HepG2 (cell line): Measurements from ENCODE around the gene RAB15. TPM values are rescaled to one million over a fixed set of nuclear protein-coding genes. Genes with fewer than 3 reads are reported as not detected.

Experiments used
- ATAC-seq: fragments of 200-7000 bp; cut with Tn5 transposase; 3 replicates; pipeline ENCODE4 v1.9.1; 2020; ENCODE audit warnings: mild to moderate bottlenecking, moderate library complexity
- BruUV-seq: library from RNA; stranded (reverse); fragments of 400-500 nt; replicated peaks from 2 replicates; lab custom pipeline; 2021; lab: Mats Ljungman, UMichigan
- CTCF ChIA-PET: fragments of 300-600 bp; formaldehyde crosslinking; extraction: SDS; loops from one replicate; lab custom pipeline; 2021; ENCODE audit warnings: low total read pairs, inconsistent platforms, low intra/inter-chr PET ratio; lab: Yijun Ruan, JAX
- POLR2A ChIA-PET: fragments of 350-600 bp; sonication (Branson Sonifier 250); formaldehyde crosslinking; loops from one replicate; lab custom pipeline; 2020; ENCODE audit warnings: antibody characterized with exemption, inconsistent platforms; lab: Yijun Ruan, JAX
- DNase-seq: peaks from one replicate; pipeline ENCODE4 v3.0.0-alpha.2; 2015; ENCODE audit warnings: low spot score
- FAIRE-seq: peaks from 3 replicates; lab custom pipeline; 2011; peaks lifted over from hg19 to GRCh38; lab: Jason Lieb, UNC
- H2AFZ ChIP-seq: one replicate; pipeline ENCODE4 v1.6.1; 2011; ENCODE audit warnings: low read length, inconsistent platforms
- H3K27ac ChIP-seq: fragments of 300-600 bp; 3 replicates; pipeline ENCODE4 v1.8.0; 2011; ENCODE audit warnings: mixed run types, mild to moderate bottlenecking, mixed read lengths, low read length, inconsistent platforms; ENCODE audit not compliant: insufficient read depth; ENCODE audit errors: extremely low read length
- H3K27me3 ChIP-seq, 2 experiments: fragments of 200-600 bp in 1 of 2; 2 replicates in 1 of 2; 3 replicates in 1 of 2; pipeline versions ENCODE4 v1.6.0 to v1.8.0; 2011; ENCODE audit warnings: low read length in 2 of 2, mild to moderate bottlenecking in 2 of 2, moderate library complexity in 2 of 2, inconsistent platforms in 1 of 2; ENCODE audit not compliant: insufficient read depth in 2 of 2, control insufficient read depth in 1 of 2
- H3K36me3 ChIP-seq, 2 experiments: fragments of 200-600 bp in 1 of 2; replicated peaks in 1 of 2; 2 replicates in 1 of 2; 3 replicates in 1 of 2; pipeline versions ENCODE4 v1.5.1 to v1.8.0; 2011; ENCODE audit warnings: low read length in 2 of 2, inconsistent platforms in 1 of 2; ENCODE audit not compliant: insufficient read depth in 2 of 2, control insufficient read depth in 1 of 2
- H3K4me1 ChIP-seq: 2 replicates; pipeline ENCODE4 v1.5.1; 2012; ENCODE audit warnings: low read length, inconsistent platforms; ENCODE audit not compliant: insufficient read depth
- H3K4me2 ChIP-seq: 2 replicates; pipeline ENCODE4 v1.6.0; 2011; ENCODE audit warnings: low read depth, low read length, inconsistent platforms
- H3K4me3 ChIP-seq, 3 experiments: fragments of 200-600 bp in 1 of 3; sonication (generic), shearing (Covaris generic) in 1 of 3; replicated peaks in 1 of 3; 2 replicates each; pipeline ENCODE4 v1.5.1; 2011 to 2016; ENCODE audit warnings: low read length in 3 of 3, inconsistent platforms in 2 of 3, low read depth in 2 of 3, mild to moderate bottlenecking in 2 of 3, control low read depth in 1 of 3, mixed read lengths in 1 of 3; ENCODE audit not compliant: insufficient read depth in 1 of 3
- H3K79me2 ChIP-seq: one replicate; pipeline ENCODE4 v1.6.1; 2011; ENCODE audit warnings: low read length, inconsistent platforms; ENCODE audit not compliant: insufficient read depth
- H3K9ac ChIP-seq: 2 replicates; pipeline ENCODE4 v1.6.0; 2011; ENCODE audit warnings: mild to moderate bottlenecking, low read depth, low read length, inconsistent platforms; ENCODE audit not compliant: insufficient read depth
- H3K9me3 ChIP-seq: 2 replicates; pipeline ENCODE4 v1.5.1; 2012; ENCODE audit warnings: mild to moderate bottlenecking, low read length
- H4K20me1 ChIP-seq: 2 replicates; pipeline ENCODE4 v1.6.0; 2011; ENCODE audit warnings: inconsistent platforms, mild to moderate bottlenecking, low read length, moderate library complexity; ENCODE audit not compliant: insufficient read depth
- GMEB1 ChIP-seq: sonication (generic); formaldehyde crosslinking; IDR thresholded peaks from 2 replicates; pipeline ENCODE4 v1.5.1; 2020; ENCODE audit warnings: missing genetic modification reagents, mild to moderate bottlenecking, borderline replicate concordance
- GPN1 ChIP-seq: sonication (generic); formaldehyde crosslinking; IDR thresholded peaks from 2 replicates; pipeline ENCODE4 v1.5.1; 2020; ENCODE audit warnings: missing genetic modification reagents, borderline replicate concordance
- IRF9 ChIP-seq: sonication (generic); formaldehyde crosslinking; IDR thresholded peaks from 2 replicates; pipeline ENCODE4 v1.8.0; 2022; ENCODE audit warnings: missing genetic modification reagents, mild to moderate bottlenecking, borderline replicate concordance
- MLX ChIP-seq: IDR thresholded peaks from 2 replicates; pipeline ENCODE4 v1.6.1; 2016
- POLR2G ChIP-seq: fragments of 200-400 bp; formaldehyde crosslinking; IDR thresholded peaks from 2 replicates; pipeline ENCODE4 v1.6.1; 2018; ENCODE audit warnings: mild to moderate bottlenecking, low read depth, low read length, moderate library complexity
- RBFOX2 ChIP-seq: fragments of 200-400 bp; formaldehyde crosslinking; IDR thresholded peaks from 2 replicates; pipeline ENCODE4 v1.6.1; 2017; ENCODE audit warnings: low read depth, mild to moderate bottlenecking, low read length
- RBM22 ChIP-seq: fragments of 200-400 bp; formaldehyde crosslinking; optimal IDR thresholded peaks from 2 replicates; pipeline ENCODE3; 2017; ENCODE audit warnings: mild to moderate bottlenecking, low read length, moderate library complexity
- REPIN1 ChIP-seq: sonication (generic); formaldehyde crosslinking; IDR thresholded peaks from 2 replicates; pipeline ENCODE4 v1.8.0; 2022; ENCODE audit warnings: missing genetic modification reagents, low read depth, mild to moderate bottlenecking, borderline replicate concordance
- SAP130 ChIP-seq: IDR thresholded peaks from 2 replicates; pipeline ENCODE4 v1.6.1; 2016; ENCODE audit warnings: low read depth
- TFDP1 ChIP-seq: IDR thresholded peaks from 2 replicates; pipeline ENCODE4 v1.6.1; 2016; ENCODE audit warnings: missing compliant biosample characterization, missing genetic modification reagents, borderline replicate concordance
- ZC3H4 ChIP-seq: sonication (generic); formaldehyde crosslinking; IDR thresholded peaks from 2 replicates; pipeline ENCODE4 v1.4.0; 2020; ENCODE audit warnings: missing genetic modification reagents, borderline replicate concordance
- ZNF317 ChIP-seq: sonication (generic); formaldehyde crosslinking; IDR thresholded peaks from 2 replicates; pipeline ENCODE4 v1.5.0; 2020; ENCODE audit warnings: mild to moderate bottlenecking, missing genetic modification reagents
- ZNF510 ChIP-seq: sonication (generic); formaldehyde crosslinking; IDR thresholded peaks from 2 replicates; pipeline ENCODE4 v1.4.0; 2020; ENCODE audit warnings: low read depth, mild to moderate bottlenecking, missing genetic modification reagents
- ZNF75D ChIP-seq: sonication (generic); formaldehyde crosslinking; IDR thresholded peaks from 2 replicates; pipeline ENCODE4 v1.8.1; 2023; ENCODE audit warnings: missing genetic modification reagents, mild to moderate bottlenecking, borderline replicate concordance
- WGBS: methylation state at CpG from one replicate; pipeline ENCODE4 v1.1.6; 2017; ENCODE audit warnings: low lambda C conversion rate; 5-methylcytosine and 5-hydroxymethylcytosine counted together
- in situ Hi-C: cut with HindIII; loops from 2 replicates; pipeline ENCODE4 v1.10.0; 2017; ENCODE audit warnings: low pct_unique_long_range_greater_than_20kb; ENCODE audit not compliant: extremely low pct_ligation_motif_present
- intact Hi-C: fragments of 100-400 bp; cut with micrococcal nuclease; formaldehyde crosslinking; loops from one replicate; pipeline ENCODE4 v1.10.0; 2022; ENCODE audit not compliant: unreplicated experiment
- polyA plus RNA-seq, 8 experiments: library from polyadenylated mRNA; depleted of rRNA in 3 of 8; stranded (reverse) in 7 of 8; unstranded in 1 of 8; fragments of >200 nt; fragmentation: Illumina TruSeq in 4 of 8; extraction: Trizol in 4 of 8; gene quantifications; 2 replicates each; pipeline versions ENCODE4 v1.2.1 to v1.2.3, GENCODE V29; 2011 to 2016; ENCODE audit warnings: low read depth in 4 of 8, missing spikeins in 1 of 8, mixed read lengths in 1 of 8; ENCODE audit not compliant: insufficient read depth in 1 of 8
- total RNA-seq, 5 experiments: library from RNA; depleted of rRNA; stranded (reverse); fragments of >200 nt; fragmentation: Illumina TruSeq; extraction: Trizol; gene quantifications; 2 replicates each; pipeline ENCODE4 v1.2.3, GENCODE V29; 2016; ENCODE audit warnings: low read depth in 1 of 5

The RAB15 gene
- total and polyA plus RNA-seq, 2 of the 13 experiments (the other 11 are each of a cell fraction or from before 2014, with no cell fraction given) = 7.4 to 18.5 TPM

GRCh38 chr14:64940336-64940910 lies 31.7 kb downstream of the RAB15 start:
- peak overlapping the region; percentile 67 to 89 (median 76); a peak in 5 of 6 replicates for H3K4me3 ChIP-seq
- BruUV-seq = no TSS peak
- peak overlapping the region; percentile 92 for H3K27ac ChIP-seq
- intact Hi-C loops (no loop called here), in situ Hi-C loops (no loop called here)
- CTCF ChIA-PET = no interaction called here
- FAIRE-seq (no peak), ATAC-seq (no peak), DNase-seq (no peak)
- H4K20me1 ChIP-seq = no peaks in the 10 kb centered on the region; the same call in 1 of the 2 replicates
- WGBS = 76% methylated on average over 3 of the region's 3 CpGs
- no peaks in the 10 kb centered on the region for H3K9me3 ChIP-seq
- peaks cover 0 to 2% of the 10 kb centered on the region in 2 experiments; a peak in 2 of 5 replicates for H3K36me3 ChIP-seq
- H3K4me1 ChIP-seq = peaks cover 86% of the 10 kb centered on the region
- peak overlapping the region; percentile 97 for H3K4me2 ChIP-seq
- POLR2A ChIA-PET = interaction anchor here (1.3 to 6.0 kb wide), 6 partner anchors 8 to 47 kb away, joined by 3 to 54 read pairs (median 16); partner anchors contain the start of genes CHURC1 and FNTB
- peak; percentile 71 for TF ChIP-seq RBFOX2
- 0 out of 2 replicates have a peak, but pooled peaks have one; percentile 9 for TF ChIP-seq REPIN1
- TF ChIP-seq GPN1 = no peak
- no peak for TF ChIP-seq IRF9 (CRISPR knock-in tag)
- TF ChIP-seq ZC3H4 (CRISPR knock-in tag) = 0 out of 2 replicates have a peak, but pooled peaks have one; percentile 45
- TF ChIP-seq TFDP1 (CRISPR knock-in tag) = peak; percentile 32; the same call in 1 of the 2 replicates
- TF ChIP-seq SAP130 (CRISPR knock-in tag) = no peak
- no peak for TF ChIP-seq ZNF510 (CRISPR knock-in tag)
- peak; percentile 56; the same call in 1 of the 2 replicates for TF ChIP-seq ZNF317 (CRISPR knock-in tag)
- no peak for TF ChIP-seq ZNF75D
- TF ChIP-seq GMEB1 (CRISPR knock-in tag) = 0 out of 2 replicates have a peak, but pooled peaks have one; percentile 26
- peak; percentile 81 for TF ChIP-seq RBM22
- TF ChIP-seq POLR2G = peak; percentile 39; the same call in 1 of the 2 replicates
- no peak for TF ChIP-seq MLX (CRISPR knock-in tag)
- H2AFZ ChIP-seq = no peak overlapping the region
- H3K27me3 ChIP-seq = no peaks in the 10 kb centered on the region; a peak in 1 of 5 replicates
- peak overlapping the region; percentile 89 for H3K9ac ChIP-seq
- peaks cover 28% of the 10 kb centered on the region for H3K79me2 ChIP-seq
